ENCODE results near the gene ZNF853.
"Not testable (repeated sequence)": the region's sequence is repeated elsewhere in the genome, so short reads cannot be mapped to it uniquely, and the experiment has no call there.

The ZNF853 gene

GRCh38 chr7:6606866-6607583 is 8.4 kb upstream of the ZNF853 start:
- no peak for DNase-seq

- DNase-seq: no peak
Observed at GRCh38 chr7:6607651-6608051, 7.8 kb upstream of the ZNF853 start.

DNA sequence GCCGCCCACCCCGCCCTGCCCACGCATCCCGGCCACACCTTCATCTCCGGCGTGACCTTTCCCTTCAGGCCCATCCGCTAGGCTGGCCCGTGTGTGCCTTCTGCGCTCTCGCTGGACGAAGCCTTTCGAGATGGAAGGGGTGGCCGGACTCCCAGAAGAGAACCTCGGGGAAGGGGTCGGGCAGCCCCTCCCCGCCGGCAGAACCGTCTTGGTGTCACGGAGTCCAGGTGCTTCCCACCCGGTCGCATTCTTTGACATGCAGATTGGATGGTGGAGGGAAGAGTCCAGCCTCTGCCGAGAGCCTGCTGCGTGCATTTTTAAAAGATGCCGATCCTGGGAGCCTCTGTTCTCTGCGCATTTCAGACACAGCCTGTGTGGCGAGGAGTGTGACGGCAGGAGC is 7.3 kb upstream of the ZNF853 start:
- no peak for DNase-seq

- DNase-seq: no peak
Observed at GRCh38 chr7:6608794-6609193, 6.6 kb upstream of the ZNF853 start.

- DNase-seq: no peak
Observed at GRCh38 chr7:6612819-6613218, 2.6 kb upstream of the ZNF853 start.

- DNase-seq: no peak
Observed at GRCh38 chr7:6613706-6614105, 1.7 kb upstream of the ZNF853 start.

DNA sequence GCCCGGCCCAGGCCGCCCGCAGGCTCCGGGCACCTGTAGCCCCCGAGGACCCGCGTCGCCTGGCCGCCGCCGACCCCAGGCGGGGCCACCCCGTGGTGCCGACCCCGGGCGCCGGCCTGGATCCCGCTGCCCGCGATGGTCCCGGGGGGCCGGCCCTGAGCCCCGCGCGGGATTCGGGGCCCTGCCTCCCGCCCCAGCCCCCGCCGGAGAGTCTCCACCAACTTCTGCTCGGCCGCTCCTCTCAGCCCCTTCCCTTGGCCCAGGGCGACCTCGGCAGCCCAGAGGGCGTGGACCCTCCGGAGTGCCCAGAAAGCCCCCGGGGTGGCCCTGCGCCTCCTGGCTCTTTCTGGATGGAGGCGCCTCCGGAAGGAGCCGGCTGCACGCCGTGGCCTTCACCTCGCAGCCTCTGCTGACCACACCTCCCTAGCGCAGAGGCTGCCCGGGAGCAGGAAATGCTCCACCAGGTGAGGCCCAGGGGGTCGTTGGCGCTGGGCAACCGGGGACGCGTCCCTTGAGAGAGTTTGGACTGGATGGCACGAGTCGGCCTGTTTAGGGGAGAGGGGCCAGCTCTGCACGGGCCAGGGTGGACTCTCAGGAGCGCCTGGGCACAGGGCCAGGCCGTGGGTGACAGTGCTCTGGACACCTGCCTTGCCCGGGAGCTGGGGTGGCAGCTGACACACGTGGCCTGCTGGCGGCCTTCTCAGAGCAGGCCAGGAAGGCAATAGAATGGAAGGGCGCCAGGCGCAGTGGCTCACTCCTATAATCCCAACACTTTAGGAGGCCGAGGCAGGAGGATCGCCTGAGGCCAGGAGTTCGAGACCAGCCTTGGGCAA is 529 bp downstream of the ZNF853 start:
- DNase-seq: no peak

GRCh38 chr7:6616854-6617643 is 1.6 kb downstream of the ZNF853 start:
- DNase-seq: no peak

- DNase-seq: no peak
Observed at GRCh38 chr7:6618621-6619020, 3.2 kb downstream of the ZNF853 start.

DNA sequence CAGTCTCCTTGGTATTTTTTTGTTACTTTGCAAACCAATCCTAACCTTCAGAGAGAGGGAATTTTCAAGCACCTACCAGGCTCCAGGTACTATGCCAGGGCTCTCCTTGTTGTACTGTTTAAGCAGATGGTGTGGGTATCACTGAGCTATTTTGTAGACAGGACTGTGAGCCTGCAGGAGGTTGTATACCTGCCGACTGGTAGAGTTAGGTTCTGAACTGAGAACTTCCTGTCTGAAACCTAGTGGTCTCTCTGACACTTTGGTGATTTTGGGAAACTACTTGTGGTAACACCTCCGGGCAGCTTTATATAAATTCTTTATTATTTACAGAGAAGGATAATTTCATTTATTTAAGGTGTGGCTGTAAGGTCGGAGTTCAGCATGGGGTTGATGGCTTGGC is 4.6 kb downstream of the ZNF853 start:
- no peak for DNase-seq

GRCh38 chr7:6621195-6622133 is 6.1 kb downstream of the ZNF853 start:
- DNase-seq: no peak

DNA sequence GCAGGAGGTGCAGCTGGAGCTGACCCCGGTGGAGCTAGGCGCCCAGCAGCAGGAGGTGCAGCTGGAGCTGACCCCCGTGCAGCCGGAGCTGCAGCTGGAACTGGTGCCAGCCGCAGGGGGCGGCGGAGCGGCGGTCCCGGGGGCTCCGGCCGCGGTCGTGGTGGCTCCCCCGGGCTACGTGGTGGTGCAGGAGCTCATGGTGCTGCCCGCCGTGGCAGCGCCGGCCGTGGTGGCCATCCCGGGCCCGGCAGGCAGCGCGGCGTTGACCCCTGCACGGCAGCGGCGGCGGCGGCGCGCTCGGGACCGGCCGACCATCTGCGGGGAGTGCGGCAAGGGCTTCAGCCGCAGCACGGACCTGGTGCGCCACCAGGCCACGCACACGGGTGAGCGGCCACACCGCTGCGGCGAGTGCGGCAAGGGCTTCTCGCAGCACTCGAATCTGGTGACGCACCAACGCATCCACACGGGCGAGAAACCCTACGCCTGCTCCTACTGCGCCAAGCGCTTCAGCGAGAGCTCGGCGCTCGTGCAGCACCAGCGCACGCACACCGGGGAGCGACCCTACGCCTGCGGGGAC is 6.8 kb downstream of the ZNF853 start:
- no peak for DNase-seq

GRCh38 chr7:6623589-6624245 is 8.3 kb downstream of the ZNF853 start:
- DNase-seq: no peak

- DNase-seq: no peak
Observed at GRCh38 chr7:6624246-6624611, 8.8 kb downstream of the ZNF853 start.

DNA sequence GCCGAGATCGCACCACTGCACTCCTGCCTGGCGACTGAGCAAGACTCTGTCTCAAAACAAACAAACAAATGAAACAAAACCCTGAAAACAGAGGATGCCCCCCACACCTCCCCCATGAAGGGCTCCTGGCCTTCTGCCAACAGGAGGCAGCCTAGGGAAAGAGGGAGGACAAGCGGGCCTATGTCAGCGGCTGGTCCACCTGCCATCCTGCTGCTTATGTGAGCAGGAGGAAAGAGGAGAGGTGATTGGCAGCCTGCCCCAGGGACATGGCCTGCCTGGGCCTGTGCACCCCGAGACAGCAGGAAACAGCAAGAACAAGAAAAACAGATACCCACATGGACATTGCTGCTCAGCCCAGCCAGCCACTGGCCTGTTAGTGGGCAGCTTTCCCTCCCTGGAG is 12.6 kb downstream of the ZNF853 start:
- no peak for DNase-seq

DNA sequence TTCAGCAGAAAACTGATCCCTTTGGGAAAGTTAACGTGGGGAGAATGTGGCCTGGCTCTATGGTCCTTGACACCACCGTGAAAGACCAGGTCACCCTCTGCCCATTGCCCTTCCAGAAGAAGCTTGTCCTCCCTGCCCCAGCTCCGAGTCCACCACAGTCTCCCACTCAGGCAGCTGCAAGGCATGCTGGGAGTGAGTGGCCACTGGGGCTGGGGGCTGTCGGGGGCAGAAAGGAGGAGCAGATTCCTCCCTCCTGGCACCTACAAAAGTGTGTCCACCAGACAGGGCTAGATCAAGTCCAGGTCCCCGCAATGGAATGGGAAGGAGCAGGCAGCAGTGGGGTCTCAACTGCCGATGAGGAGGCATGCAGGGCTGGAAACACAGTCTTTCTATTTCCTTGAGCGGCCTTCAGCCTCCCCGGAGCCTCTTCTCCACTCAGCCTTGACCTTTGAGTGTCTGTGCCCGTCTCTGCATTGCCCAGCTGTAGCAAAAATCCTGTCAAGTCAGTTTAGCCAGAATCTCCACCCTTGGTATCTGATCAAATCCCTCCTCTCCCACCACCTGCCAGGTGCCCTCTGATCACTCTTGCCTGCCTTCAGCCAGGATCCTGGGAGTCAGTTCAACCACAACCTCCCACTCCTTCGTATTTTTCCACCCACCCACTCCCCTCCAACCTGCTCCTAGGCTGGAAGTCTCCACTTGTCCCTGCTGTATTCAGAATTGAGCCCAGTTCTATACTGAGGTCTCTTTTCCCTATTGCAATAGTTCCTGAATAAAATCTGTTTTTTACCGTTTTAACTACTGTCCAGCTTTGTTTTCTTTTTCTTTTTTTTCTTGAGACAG is 14.8 kb downstream of the ZNF853 start:
- no peak for DNase-seq

DNA sequence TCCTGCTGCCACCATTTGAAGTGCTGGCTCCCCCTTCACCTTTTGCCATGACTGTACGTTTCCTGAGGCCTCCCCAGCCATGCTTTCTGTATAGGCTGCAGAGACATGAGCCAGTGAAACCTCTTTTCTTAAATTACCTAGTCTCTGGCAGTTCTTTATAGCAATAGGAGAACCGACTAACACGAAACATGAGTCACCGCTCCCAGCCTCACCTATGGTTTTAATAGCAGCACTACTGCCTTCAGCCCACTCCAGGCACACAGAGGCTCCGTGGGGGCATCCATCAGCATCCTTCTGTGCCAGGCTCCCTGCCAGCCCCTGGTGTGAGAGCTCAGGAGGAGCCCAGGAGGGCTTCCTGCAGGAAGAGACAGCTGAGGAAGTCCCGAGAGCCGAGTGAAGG is 16.2 kb downstream of the ZNF853 start:
- DNase-seq: no peak

DNA sequence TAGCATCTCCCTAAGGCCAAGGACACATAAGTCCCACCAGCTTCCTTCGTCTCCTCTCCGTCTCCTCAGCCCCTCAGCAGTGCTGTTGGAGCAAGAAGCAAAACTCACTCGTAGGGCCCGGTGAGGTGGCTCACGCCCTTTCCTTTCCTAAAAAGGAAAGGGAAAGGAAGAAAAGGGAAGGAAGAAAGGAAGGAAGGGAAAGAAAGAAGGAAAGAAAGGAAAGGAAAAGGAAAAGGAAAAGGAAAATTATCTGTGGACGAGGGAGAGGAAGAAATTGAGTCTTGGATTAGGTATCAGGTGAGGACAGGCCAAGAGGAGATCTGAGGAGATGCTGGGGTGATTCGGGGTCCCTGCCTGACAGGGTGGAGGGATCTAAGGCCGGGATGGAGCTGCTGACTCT is 18.6 kb downstream of the ZNF853 start:
- DNase-seq: no peak

- DNase-seq: not testable (repeated sequence)
Observed at GRCh38 chr7:6634971-6635370, 19.6 kb downstream of the ZNF853 start.

GRCh38 chr7:6636741-6637543 is 21.5 kb downstream of the ZNF853 start, which contains the start of gene ZNF316:
ZNF316 (plus strand) TSS chr7:6637318; CDS start chr7:6642410, 5,092 bp downstream.
- DNase-seq: peak; percentile 67

Data from stimulated activated CD4-positive, alpha-beta T cell treated with anti-CD3 and anti-CD28 coated beads, Interleukin-12 subunit alpha, Interleukin-12 subunit beta, amount 100 ng/mL, for 4 hours (primary cell).